SK-MEL-5 (cell line): ENCODE results near the gene KRT35. TPM values are rescaled to one million over a fixed set of nuclear protein-coding genes. Genes with fewer than 3 reads are reported as not detected.

ENCODE experiments used
- DNase-seq: peaks from one replicate; pipeline ENCODE4 v3.0.0-alpha.2; 2016; ENCODE audit warnings: low read depth, low spot score
- in situ Hi-C: cut with HindIII; loops from 2 replicates; pipeline ENCODE4 v1.10.0; 2016; ENCODE audit warnings: low sequenced_read_pairs, high pct_unique_total_duplicates, low pct_unique_long_range_greater_than_20kb
- total RNA-seq: library from RNA; depleted of rRNA; stranded (reverse); fragments of >200 nt; shearing (Covaris generic); gene quantifications from 2 replicates; pipeline ENCODE4 v1.2.3, GENCODE V29; 2014

The KRT35 gene
- total RNA-seq, 1 experiment from 2014 or later = not detected

GRCh38 chr17:41516830-41517283 lies 35.9 kb upstream of the KRT35 start:
- in situ Hi-C loops = no loop called here
- no peak for DNase-seq

DNA sequence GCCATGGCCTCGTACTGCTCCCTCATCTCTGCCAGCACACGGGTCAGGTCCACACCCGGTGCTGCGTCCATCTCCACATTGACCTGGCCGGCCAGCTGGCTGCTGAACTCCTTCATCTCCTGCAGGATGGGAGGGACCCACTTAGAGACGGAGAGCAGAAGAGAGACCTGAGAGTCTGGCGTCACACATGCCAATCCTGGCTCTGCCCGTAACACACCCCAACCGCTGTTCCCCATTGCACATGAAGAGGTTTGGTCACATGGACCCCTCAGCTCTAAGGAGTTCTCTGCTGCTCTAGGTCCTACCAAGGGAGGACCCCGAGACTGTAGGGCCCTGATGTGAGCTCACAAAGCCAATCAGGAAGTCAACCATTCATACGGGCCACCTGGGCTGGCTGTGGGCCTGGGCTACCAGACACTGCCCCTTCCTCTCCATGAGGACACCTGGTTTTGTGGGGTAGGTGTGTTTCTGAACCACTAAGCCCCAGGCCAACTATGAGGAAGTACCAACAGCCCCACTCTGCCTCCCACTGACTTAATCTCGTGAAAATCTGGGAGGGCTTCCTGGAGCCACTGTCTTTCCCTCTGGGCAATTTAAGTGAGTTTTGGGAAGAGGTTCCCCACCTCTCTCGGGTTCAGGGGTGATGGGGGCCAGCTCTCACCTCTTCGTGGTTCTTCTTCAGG lies 35.3 kb upstream of the KRT35 start:
- in situ Hi-C loops = no loop called here
- DNase-seq = no peak

GRCh38 chr17:41513168-41513547 lies 32.2 kb upstream of the KRT35 start:
- no peak for DNase-seq
- in situ Hi-C loops = no loop called here

GRCh38 chr17:41512546-41513167 lies 31.7 kb upstream of the KRT35 start:
- DNase-seq = no peak
- in situ Hi-C loops = no loop called here

GRCh38 chr17:41511716-41512115 lies 30.8 kb upstream of the KRT35 start:
- no peak for DNase-seq
- in situ Hi-C loops = no loop called here

DNA sequence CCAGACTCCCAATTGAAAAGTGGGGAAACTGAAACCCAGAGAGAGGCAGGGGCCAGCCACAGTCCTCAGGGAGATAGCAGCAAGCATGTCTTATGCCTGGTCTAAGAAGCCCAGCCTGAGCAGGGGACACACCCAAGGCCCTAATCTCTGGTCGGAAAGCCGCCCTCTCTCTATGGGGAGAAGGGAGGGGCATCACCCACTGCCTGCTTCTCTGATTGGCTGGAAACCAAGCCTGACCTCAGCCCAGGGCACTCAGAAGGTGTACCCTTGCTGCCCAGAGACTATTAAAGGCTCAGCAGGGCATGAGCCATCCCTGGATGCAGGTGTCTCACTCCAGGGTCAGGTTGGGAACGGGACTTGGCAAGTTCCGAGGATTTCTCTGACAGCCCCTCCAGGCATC lies 30.2 kb upstream of the KRT35 start:
- in situ Hi-C loops = no loop called here
- DNase-seq = no peak

DNA sequence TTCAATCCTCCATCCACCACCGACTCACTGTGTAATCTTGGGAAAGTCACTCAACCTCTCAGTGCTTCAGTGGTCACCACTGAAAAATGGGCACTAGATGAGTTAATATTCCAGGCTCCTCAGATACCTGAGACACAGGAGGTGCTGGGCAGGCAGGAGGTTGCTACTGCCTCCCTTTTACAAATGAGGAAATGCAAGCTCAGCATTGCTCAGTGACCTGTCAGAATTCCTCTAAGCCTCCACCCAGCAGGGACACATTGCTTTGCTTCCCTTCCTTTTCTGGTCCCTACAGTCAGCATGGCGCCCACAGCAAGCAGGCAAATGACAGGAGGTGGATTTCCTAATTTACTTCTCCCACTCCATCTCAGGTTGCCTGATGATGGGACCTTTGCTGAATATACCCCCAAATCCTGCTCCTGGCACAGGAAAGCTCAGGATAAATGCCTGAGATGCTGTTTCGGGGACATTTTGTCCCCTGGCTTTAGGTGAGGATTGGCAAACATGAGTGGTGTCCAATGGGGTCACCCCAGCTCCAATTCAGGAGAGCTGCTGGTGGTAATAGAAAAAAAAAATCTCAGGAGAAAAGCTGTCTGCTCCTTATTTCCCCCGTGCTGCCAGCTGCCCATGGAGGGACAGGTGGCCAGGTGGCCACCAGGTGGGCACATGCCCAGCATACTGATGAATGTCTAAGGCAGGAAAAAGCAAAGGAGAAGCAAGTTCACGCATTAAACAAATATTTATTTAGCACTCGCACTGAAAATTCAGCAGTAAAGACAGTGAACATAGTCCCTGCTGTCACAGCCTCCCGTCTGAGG lies 29.5 kb upstream of the KRT35 start:
- in situ Hi-C loops = no loop called here
- DNase-seq = no peak

DNA sequence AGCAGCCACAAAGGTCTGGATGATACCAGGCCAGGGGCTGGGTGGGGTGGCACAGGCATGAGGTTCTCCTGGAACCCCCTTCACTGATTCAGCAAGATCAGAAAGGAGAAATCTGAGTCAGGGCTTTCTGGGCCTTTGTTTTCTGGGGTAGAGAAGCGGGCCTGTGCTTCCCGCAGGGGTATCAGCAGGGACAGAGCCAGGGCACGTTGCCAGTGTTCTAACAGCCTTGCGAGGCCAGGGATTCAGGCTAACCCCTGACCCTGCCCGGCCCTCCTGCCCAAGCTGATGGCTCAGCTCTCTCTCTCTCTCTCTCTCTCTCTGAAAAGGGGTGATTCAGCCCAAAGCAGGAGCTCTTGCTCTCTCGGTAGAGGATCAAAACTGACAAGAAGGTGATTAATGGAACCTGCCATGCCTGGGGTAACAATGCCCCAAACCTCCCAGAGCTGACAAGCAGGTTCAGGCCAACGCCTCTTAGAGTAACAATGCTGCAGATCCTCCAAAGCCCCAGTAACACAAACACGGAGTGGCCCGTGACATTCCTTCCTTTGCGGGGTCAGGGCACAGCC lies 26.4 kb upstream of the KRT35 start:
- in situ Hi-C loops = no loop called here
- DNase-seq = no peak

DNA sequence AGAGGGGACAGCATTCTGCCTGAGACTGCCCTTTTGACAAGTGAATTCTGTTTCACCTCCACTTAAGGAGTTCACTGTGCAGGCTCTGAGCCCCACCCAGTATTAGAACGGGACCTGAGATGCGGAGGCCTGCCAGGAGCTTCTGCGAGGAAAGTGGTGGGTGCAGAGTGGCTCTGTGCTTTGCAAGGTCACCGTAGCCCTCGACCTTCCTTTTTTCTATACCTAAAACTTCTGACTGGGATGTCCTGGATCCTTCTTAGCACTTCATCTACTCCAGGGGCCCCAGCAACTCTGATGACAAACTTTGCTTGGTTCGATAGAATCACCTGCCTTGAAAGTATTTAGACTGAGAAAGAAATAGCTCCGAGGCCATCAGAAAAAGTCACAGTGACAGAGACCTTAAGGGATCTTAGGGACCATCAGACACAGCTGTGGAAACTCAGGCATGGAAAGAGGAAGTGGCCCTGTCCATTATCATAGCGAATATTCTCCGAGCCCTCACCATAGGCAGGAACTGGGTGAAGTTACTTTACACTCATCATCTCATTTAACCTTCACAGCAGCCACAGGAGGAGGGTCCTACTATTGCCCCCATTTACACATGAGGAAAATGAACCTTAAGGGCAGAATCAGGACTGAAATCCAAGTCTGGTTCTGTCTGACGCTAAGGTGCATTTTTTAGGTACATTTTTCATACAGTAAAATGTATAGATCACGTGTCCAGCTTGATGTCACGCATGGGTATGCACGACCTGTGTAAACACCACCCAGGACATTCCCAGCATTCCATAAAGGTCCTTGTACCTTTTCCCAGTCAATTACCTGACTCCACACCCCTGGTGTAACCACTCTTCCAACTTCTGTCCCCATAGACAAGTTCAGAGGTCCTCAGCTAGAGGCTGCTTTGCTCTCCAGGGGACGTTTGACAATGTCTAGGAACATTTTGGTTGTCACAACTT lies 25.1 kb upstream of the KRT35 start:
- in situ Hi-C loops = no loop called here
- no peak for DNase-seq

GRCh38 chr17:41505007-41505808 lies 24.3 kb upstream of the KRT35 start, which contains the start of gene KRT13:
TSS of gene KRT13 (minus strand) at chr17:41505612. CDS start at chr17:41505550, 62 bp downstream.
- DNase-seq = no peak
- in situ Hi-C loops = no loop called here

- in situ Hi-C loops = no loop called here
- DNase-seq = no peak
Measured at GRCh38 chr17:41504246-41504977, 23.5 kb upstream of the KRT35 start.

DNA sequence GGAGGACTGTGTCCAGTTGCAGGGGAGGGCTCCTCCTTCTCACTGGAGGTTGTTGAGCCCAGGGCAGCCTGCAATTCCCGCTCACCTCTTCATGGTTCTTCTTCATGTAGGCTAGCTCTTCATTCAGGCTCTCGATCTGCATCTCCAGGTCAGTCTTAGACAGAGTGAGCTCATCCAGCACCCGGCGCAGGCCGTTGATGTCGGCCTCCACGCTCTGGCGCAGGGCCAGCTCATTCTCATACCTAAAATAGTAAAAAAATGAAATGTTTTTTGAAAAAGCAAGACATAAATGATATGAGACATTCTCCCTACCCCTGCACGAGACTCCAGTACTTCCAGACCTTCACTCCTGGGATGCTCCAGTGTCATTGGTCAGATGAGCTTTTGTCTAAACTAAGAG lies 22.3 kb upstream of the KRT35 start:
- DNase-seq = no peak
- in situ Hi-C loops = no loop called here

DNA sequence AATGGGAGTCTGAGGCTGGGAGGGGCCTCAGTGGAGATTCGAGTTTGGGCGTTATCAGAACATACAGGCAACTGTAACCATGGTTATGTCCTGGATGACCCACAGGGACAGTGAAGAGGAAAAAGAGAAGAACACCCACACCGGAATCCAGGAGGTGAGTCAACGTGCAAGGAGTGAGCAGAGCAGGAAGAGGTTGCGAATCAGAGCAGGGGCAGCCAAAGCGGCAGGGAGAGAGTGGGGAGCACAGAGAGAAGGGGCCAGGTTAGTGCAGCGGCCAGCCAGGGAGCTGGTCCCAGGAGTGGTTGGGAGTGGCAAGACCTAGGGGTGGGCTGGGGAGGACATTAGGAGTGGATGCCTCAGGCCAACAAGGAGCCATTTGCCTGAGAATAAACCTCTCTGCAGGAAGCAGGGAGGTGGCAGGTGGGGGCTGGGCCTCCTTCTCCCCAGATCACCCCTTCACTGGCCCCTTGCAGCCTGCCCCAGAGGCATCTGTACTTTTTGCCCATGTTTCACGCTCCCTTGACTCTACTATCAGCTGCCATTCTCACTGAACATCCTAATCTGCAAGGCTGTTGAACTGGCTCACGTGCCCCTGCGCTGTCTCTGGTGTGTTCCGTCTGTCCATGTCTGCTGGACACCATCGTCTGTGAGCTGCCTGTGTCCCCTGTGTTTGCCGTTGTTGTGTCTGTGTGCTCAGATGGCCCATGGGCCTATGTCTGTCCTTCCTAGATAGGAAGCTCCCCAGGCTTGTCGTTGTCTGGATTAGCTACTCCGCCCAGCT lies 19.4 kb upstream of the KRT35 start:
- in situ Hi-C loops = no loop called here
- DNase-seq = no peak

DNA sequence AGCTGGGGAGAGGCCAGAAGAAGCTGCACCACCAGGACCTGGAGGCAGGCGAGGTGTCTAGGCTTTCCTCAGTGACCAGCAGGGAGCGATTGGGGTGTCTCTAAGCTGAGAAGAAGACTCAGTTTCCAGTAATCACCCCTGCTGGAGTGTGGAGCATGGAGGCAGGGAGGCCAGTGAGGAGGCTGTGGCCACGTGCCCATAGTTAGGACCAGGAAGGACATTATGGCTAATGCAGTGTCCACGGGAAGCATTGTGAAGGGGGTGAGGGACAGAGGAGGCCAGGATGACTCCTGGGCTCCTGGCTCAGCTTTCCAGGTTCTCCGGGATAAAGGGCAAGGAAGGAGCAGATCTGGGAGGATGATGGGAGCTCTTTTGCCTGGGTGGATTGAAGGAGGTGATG lies 18.8 kb upstream of the KRT35 start:
- in situ Hi-C loops = no loop called here
- DNase-seq = no peak

DNA sequence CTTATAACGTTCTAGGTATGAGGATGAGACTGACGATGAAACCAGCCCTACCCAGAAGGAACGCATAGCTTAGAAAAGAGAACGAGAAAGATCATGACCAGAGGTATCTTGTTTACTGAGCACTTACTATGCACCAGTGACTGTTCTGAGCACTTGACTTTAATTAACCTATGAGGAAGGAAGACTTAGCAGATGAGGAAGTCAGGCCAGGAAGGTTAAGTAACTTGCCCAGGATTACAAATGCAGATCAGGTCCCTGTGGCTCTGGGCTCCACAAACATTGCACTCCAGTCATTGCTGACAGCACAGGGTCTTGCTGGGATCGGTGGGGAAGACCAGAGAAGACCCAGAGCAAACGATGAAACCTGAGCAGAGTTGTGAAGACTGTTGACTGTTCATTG lies 17.3 kb upstream of the KRT35 start:
- DNase-seq = no peak
- in situ Hi-C loops = no loop called here
